HEK293 (cell line): Measurements from ENCODE around the gene ARMH3.

Source experiments
- CTCF ChIA-PET: fragments of 350-600 bp; formaldehyde crosslinking; extraction: SDS; loops from one replicate; lab custom pipeline; 2021; ENCODE audit warnings: antibody characterized with exemption; lab: Yijun Ruan, JAX
- POLR2A ChIA-PET: fragments of 300-600 bp; formaldehyde crosslinking; extraction: SDS; loops from one replicate; lab custom pipeline; 2020; ENCODE audit warnings: antibody characterized with exemption, inconsistent platforms; lab: Yijun Ruan, JAX
- H3K27ac ChIP-seq: fragments of 200-500 bp; sonication (Bioruptor generic); 2 replicates; pipeline ENCODE4 v1.5.1; 2014; ENCODE audit warnings: low read depth, low read length, control low read depth, inconsistent platforms; ENCODE audit errors: extremely low read depth
- H3K36me3 ChIP-seq, 2 experiments: fragments of 200-500 bp in 1 of 2; sonication (Bioruptor generic) in 1 of 2; 1 replicate in 1 of 2; 2 replicates in 1 of 2; pipeline ENCODE4 v1.5.1; 2014 to 2017; ENCODE audit warnings: inconsistent platforms in 2 of 2, low read length in 2 of 2; ENCODE audit not compliant: control insufficient read depth in 2 of 2, insufficient read depth in 1 of 2
- H3K4me1 ChIP-seq: fragments of 200-500 bp; sonication (Bioruptor generic); 2 replicates; pipeline ENCODE4 v1.5.1; 2014; ENCODE audit warnings: mild to moderate bottlenecking, low read length, inconsistent platforms; ENCODE audit not compliant: control insufficient read depth, insufficient read depth
- H3K4me3 ChIP-seq: 2 replicates; pipeline ENCODE4 v1.5.1; 2011; ENCODE audit warnings: low read depth, mild to moderate bottlenecking, control low read depth, low read length, moderate library complexity
- H3K9me3 ChIP-seq: fragments of 200-500 bp; sonication (Bioruptor generic); 2 replicates; pipeline ENCODE4 v1.5.1; 2014; ENCODE audit warnings: low read depth, low read length, inconsistent platforms; ENCODE audit not compliant: control insufficient read depth, insufficient read depth
- FEZF1 ChIP-seq: fragments of 450-650 bp; formaldehyde crosslinking; IDR thresholded peaks from 2 replicates; pipeline ENCODE4 v1.5.1; 2016; ENCODE audit warnings: missing biosample characterization, missing genetic modification characterization
- GLIS1 ChIP-seq: fragments of 450-650 bp; formaldehyde crosslinking; IDR thresholded peaks from 2 replicates; pipeline ENCODE4 v1.5.1; 2016; ENCODE audit warnings: missing biosample characterization, missing genetic modification characterization
- GLIS2 ChIP-seq: fragments of 450-650 bp; formaldehyde crosslinking; IDR thresholded peaks from 2 replicates; pipeline ENCODE4 v1.5.1; 2016; ENCODE audit warnings: missing biosample characterization, missing genetic modification characterization
- SALL2 ChIP-seq: fragments of 450-650 bp; formaldehyde crosslinking; IDR thresholded peaks from 2 replicates; pipeline ENCODE4 v1.5.0; 2017; ENCODE audit warnings: missing biosample characterization, mild to moderate bottlenecking, missing genetic modification characterization, borderline replicate concordance
- YY2 ChIP-seq: fragments of 450-650 bp; formaldehyde crosslinking; IDR thresholded peaks from 2 replicates; pipeline ENCODE4 v1.5.1; 2016; ENCODE audit warnings: missing biosample characterization, missing genetic modification characterization
- ZNF175 ChIP-seq: fragments of 450-650 bp; formaldehyde crosslinking; IDR thresholded peaks from 2 replicates; pipeline ENCODE4 v1.5.1; 2016; ENCODE audit warnings: missing biosample characterization, missing genetic modification characterization
- ZNF211 ChIP-seq: fragments of 450-650 bp; formaldehyde crosslinking; IDR thresholded peaks from 2 replicates; pipeline ENCODE4 v1.5.1; 2016; ENCODE audit warnings: low read depth, missing biosample characterization, missing genetic modification characterization
- ZNF366 ChIP-seq: fragments of 450-650 bp; formaldehyde crosslinking; conservative IDR thresholded peaks from 2 replicates; pipeline ENCODE4 v1.5.1; 2016; ENCODE audit warnings: missing biosample characterization, missing genetic modification characterization
- ZNF501 ChIP-seq: fragments of 450-650 bp; formaldehyde crosslinking; IDR thresholded peaks from 2 replicates; pipeline ENCODE4 v1.5.1; 2016; ENCODE audit warnings: missing biosample characterization, missing genetic modification characterization
- ZNF560 ChIP-seq: fragments of 450-650 bp; formaldehyde crosslinking; IDR thresholded peaks from 2 replicates; pipeline ENCODE4 v1.5.1; 2017; ENCODE audit warnings: missing biosample characterization, missing genetic modification characterization, borderline replicate concordance
- ZNF596 ChIP-seq: fragments of 450-650 bp; IDR thresholded peaks from 2 replicates; pipeline ENCODE4 v1.5.0; 2018; ENCODE audit warnings: missing biosample characterization, mild to moderate bottlenecking, missing genetic modification characterization, moderate library complexity
- ZNF629 ChIP-seq: fragments of 450-650 bp; formaldehyde crosslinking; IDR thresholded peaks from 2 replicates; pipeline ENCODE4 v1.5.1; 2017; ENCODE audit warnings: missing biosample characterization, missing genetic modification characterization
- ZNF776 ChIP-seq: fragments of 450-650 bp; formaldehyde crosslinking; IDR thresholded peaks from 2 replicates; pipeline ENCODE4 v1.5.0; 2017; ENCODE audit warnings: missing biosample characterization, missing genetic modification characterization, borderline replicate concordance
- ZNF792 ChIP-seq: fragments of 450-650 bp; formaldehyde crosslinking; IDR thresholded peaks from 2 replicates; pipeline ENCODE4 v1.5.1; 2016; ENCODE audit warnings: missing biosample characterization, missing genetic modification characterization
- ZNF830 ChIP-seq: fragments of 450-650 bp; IDR thresholded peaks from 2 replicates; pipeline ENCODE4 v1.5.0; 2018; ENCODE audit warnings: missing biosample characterization, missing genetic modification characterization, low read depth, mild to moderate bottlenecking, moderate library complexity
- TF ChIP-seq, protein P1 (sequence below): fragments of 450-650 bp; formaldehyde crosslinking; IDR thresholded peaks from 2 replicates; pipeline ENCODE4 v1.5.1; 2016; ENCODE audit warnings: missing biosample characterization, missing genetic modification characterization
- TF ChIP-seq, protein P2 (sequence below): IDR thresholded peaks from 2 replicates; pipeline ENCODE4 v1.6.1; 2011; ENCODE audit warnings: mild to moderate bottlenecking, low read depth, low read length, borderline replicate concordance

The ARMH3 gene

DNA sequence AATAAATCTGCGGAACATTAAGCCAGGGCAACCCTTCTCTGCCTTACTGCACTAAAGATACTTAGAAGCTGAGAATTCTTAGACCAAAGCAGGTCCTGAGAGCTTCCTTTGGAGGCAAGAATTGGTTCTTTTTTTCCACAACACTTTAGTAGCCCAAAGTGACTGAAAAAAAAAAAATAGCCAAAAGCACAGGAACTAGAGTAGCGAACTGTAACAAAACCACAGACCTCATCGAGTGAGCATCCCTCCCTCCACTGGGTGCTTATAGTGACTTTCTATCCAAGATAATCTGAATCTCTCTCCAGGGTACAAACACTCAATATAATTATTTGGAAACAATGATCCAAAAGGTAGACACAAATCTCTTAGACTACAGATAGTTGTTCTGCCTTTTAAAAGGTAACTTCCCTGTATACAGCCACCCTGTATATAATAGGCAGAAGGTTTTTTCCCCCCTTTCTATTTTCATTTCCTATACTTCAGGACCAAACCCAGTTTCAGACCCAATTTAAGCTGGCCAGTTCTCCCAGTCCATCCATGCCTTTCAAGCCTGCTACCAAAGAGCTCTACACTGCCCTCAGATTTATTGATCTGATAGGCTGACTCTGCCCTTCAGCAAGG, 180.8 kb downstream of the ARMH3 start:
- H3K4me1 ChIP-seq: no peaks in the 10 kb centered on the region; the same call in 1 of the 2 replicates
- ChIA-PET POLR2A (no interaction called here), CTCF (no interaction called here)
- H3K4me3 ChIP-seq: no peak overlapping the region
- no peak overlapping the region for H3K27ac ChIP-seq
- no peaks in the 10 kb centered on the region; a peak in 1 of 3 replicates for H3K36me3 ChIP-seq
- H3K9me3 ChIP-seq: no peaks in the 10 kb centered on the region
- no peak for TF ChIP-seq YY2 (tag by site-specific recombination)
- no peak for TF ChIP-seq ZNF776
- no peak for TF ChIP-seq ZNF501 (tag by site-specific recombination)
- no peak for TF ChIP-seq SALL2 (tag by site-specific recombination)
- TF ChIP-seq, protein P1, sequence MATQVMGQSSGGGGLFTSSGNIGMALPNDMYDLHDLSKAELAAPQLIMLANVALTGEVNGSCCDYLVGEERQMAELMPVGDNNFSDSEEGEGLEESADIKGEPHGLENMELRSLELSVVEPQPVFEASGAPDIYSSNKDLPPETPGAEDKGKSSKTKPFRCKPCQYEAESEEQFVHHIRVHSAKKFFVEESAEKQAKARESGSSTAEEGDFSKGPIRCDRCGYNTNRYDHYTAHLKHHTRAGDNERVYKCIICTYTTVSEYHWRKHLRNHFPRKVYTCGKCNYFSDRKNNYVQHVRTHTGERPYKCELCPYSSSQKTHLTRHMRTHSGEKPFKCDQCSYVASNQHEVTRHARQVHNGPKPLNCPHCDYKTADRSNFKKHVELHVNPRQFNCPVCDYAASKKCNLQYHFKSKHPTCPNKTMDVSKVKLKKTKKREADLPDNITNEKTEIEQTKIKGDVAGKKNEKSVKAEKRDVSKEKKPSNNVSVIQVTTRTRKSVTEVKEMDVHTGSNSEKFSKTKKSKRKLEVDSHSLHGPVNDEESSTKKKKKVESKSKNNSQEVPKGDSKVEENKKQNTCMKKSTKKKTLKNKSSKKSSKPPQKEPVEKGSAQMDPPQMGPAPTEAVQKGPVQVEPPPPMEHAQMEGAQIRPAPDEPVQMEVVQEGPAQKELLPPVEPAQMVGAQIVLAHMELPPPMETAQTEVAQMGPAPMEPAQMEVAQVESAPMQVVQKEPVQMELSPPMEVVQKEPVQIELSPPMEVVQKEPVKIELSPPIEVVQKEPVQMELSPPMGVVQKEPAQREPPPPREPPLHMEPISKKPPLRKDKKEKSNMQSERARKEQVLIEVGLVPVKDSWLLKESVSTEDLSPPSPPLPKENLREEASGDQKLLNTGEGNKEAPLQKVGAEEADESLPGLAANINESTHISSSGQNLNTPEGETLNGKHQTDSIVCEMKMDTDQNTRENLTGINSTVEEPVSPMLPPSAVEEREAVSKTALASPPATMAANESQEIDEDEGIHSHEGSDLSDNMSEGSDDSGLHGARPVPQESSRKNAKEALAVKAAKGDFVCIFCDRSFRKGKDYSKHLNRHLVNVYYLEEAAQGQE (tag by site-specific recombination): no peak

DNA sequence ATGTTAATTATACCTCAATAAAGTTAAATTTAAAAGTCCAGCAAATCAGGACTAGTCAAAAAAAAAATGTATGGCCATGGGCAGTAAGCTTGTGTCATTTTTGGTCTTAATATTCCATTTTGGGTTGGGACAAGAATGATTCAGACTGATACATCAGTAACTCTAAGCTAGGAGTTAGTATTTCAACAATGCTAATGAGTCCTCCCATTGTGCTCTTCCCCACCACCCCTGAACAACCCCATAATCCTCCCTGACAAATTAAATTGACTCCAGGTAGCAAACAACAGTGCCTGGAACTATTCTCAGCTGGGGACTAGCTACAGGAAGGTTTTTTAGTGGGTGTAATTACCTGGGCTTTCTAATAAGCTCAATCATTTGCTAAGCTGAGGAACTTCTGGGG, 181.7 kb downstream of the ARMH3 start:
- Histone ChIP-seq H3K4me3 (no peak overlapping the region), H3K4me1 (no peaks in the 10 kb centered on the region; the same call in 1 of the 2 replicates), H3K36me3 (no peaks in the 10 kb centered on the region; a peak in 1 of 3 replicates), H3K27ac (no peak overlapping the region), H3K9me3 (no peaks in the 10 kb centered on the region)
- ChIA-PET CTCF (no interaction called here), POLR2A (no interaction called here)
- TF ChIP-seq ZNF175 (tag by site-specific recombination): no peak
- no peak for TF ChIP-seq ZNF596 (tag by site-specific recombination)
- TF ChIP-seq ZNF629 (tag by site-specific recombination): no peak
- TF ChIP-seq ZNF560 (tag by site-specific recombination): no peak

DNA sequence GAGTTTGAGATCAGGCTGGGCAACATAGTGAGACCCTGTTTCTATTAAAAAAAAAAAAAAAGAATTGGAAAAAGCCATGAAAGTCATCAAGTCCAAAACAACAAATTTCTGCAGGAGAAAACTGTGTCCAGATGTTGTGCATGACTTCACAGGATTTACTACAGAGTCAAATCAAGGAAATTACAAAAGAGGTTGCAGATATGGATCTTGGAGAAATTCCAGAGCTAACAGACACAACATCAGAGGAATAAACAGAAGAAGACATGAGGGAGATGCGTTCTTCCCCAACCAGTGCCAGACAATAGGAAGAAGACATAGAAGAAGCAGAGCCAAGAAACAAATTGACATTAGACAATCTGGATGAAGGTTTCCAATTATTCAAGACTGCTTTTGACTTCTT, 188.0 kb downstream of the ARMH3 start:
- TF ChIP-seq ZNF211 (tag by site-specific recombination) (no peak), GLIS2 (no peak), ZNF830 (tag by site-specific recombination) (no peak)
- TF ChIP-seq, protein P2, sequence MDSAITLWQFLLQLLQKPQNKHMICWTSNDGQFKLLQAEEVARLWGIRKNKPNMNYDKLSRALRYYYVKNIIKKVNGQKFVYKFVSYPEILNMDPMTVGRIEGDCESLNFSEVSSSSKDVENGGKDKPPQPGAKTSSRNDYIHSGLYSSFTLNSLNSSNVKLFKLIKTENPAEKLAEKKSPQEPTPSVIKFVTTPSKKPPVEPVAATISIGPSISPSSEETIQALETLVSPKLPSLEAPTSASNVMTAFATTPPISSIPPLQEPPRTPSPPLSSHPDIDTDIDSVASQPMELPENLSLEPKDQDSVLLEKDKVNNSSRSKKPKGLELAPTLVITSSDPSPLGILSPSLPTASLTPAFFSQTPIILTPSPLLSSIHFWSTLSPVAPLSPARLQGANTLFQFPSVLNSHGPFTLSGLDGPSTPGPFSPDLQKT: no peak
- no peak overlapping the region for H3K27ac ChIP-seq
- no peak overlapping the region for H3K4me3 ChIP-seq
- H3K36me3 ChIP-seq: no peaks in the 10 kb centered on the region; a peak in 1 of 3 replicates
- POLR2A ChIA-PET: no interaction called here
- CTCF ChIA-PET: interaction anchor here (0.6 to 1.0 kb wide), 2 partner anchors 32 to 141 kb away, joined by 3 to 5 read pairs; no protein-coding TSS in a partner anchor
- no peaks in the 10 kb centered on the region for H3K4me1 ChIP-seq
- H3K9me3 ChIP-seq: no peaks in the 10 kb centered on the region

DNA sequence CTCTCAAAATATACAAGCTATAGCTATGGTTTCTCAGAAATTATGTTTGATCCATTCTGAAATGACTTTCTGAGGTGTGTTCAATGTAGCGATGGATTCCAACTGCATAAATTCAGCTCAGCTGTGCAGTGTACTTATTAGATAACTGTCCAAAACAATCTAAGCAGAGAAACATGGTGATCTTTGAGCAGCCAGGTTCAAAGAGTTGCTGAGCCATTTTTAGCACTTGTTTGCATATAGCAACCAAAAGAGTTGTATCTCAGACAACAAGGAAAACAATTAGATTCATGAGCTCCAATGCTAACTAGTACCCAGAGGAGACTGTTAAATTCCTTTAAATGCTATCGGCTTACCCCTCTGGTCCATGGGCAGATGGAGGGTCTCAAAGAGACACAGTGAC, 196.4 kb downstream of the ARMH3 start:
- POLR2A ChIA-PET: interaction anchor here (0.6 kb wide), 1 partner anchor 31 kb away, joined by 3 read pairs; no protein-coding TSS in a partner anchor
- CTCF ChIA-PET: interaction anchor here (0.6 to 2.4 kb wide), 3 partner anchors 18 to 71 kb away, joined by 3 to 14 read pairs (median 4); no protein-coding TSS in a partner anchor
- Histone ChIP-seq H3K4me1 (no peaks in the 10 kb centered on the region), H3K4me3 (no peak overlapping the region), H3K9me3 (peaks cover 2% of the 10 kb centered on the region; the same call in 1 of the 2 replicates), H3K36me3 (no peaks in the 10 kb centered on the region; a peak in 1 of 3 replicates), H3K27ac (no peak overlapping the region)
- no peak for TF ChIP-seq ZNF792 (tag by site-specific recombination)
- no peak for TF ChIP-seq ZNF366 (tag by site-specific recombination)
- no peak for TF ChIP-seq FEZF1 (tag by site-specific recombination)
- TF ChIP-seq GLIS1 (tag by site-specific recombination): no peak
